ENCODE results near the gene KIAA0825. TPM values are rescaled to one million over a fixed set of nuclear protein-coding genes. Genes with fewer than 3 reads are reported as not detected.

Gene KIAA0825
- total RNA-seq, 6 experiments from 2014 or later, result 1.3 to 2.8 (median 1.7) TPM

GRCh38 chr5:94522117-94522516 is 96.3 kb downstream of the KIAA0825 start:
- Mint-ChIP-seq H3K27me3 (ENCODE audit: insufficient read depth) (no peaks in the 10 kb centered on the region), H3K27ac (no peak overlapping the region), H3K36me3 (ENCODE audit: low read depth) (no peaks in the 10 kb centered on the region), H3K4me3 (no peak overlapping the region), H3K9me3 (no peaks in the 10 kb centered on the region), H3K4me1 (ENCODE audit: low read depth) (peaks cover 9% of the 10 kb centered on the region)
- no peak for TF ChIP-seq CTCF (IDR thresholded peaks at IDR 0.05)
- DNase-seq, result no peak

GRCh38 chr5:94517490-94518488 is 100.6 kb downstream of the KIAA0825 start:
- H3K36me3 Mint-ChIP-seq (ENCODE audit: low read depth), result no peaks in the 10 kb centered on the region
- TF ChIP-seq CTCF (IDR thresholded peaks at IDR 0.05), result no peak
- DNase-seq, result no peak
- no peak overlapping the region for H3K4me3 Mint-ChIP-seq
- no peaks in the 10 kb centered on the region for H3K27me3 Mint-ChIP-seq (ENCODE audit: insufficient read depth)
- H3K4me1 Mint-ChIP-seq (ENCODE audit: low read depth), result peaks cover 9% of the 10 kb centered on the region
- H3K9me3 Mint-ChIP-seq, result no peaks in the 10 kb centered on the region
- no peak overlapping the region for H3K27ac Mint-ChIP-seq

DNA sequence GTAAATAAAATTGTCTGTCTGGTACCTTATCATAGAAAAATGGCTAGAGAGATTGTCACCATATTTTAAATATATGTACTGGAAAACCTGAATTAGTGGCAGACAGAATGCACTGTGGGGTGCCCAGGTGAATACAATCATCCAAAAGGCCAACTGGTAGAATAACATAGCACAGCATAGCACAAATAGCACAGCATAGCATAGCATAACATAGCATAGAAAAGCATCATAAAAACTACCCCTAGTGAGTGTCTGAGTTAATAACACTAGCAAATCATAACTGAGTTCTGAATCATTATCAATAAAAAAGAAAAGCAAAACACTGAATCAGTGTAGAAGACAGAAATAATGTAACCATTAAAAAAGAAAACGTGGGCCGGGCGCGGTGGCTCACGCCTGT is 102.3 kb downstream of the KIAA0825 start:
- Mint-ChIP-seq H3K4me1 (ENCODE audit: low read depth) (no peaks in the 10 kb centered on the region), H3K9me3 (no peaks in the 10 kb centered on the region), H3K4me3 (no peak overlapping the region), H3K36me3 (ENCODE audit: low read depth) (no peaks in the 10 kb centered on the region), H3K27me3 (ENCODE audit: insufficient read depth) (no peaks in the 10 kb centered on the region), H3K27ac (no peak overlapping the region)
- TF ChIP-seq CTCF (IDR thresholded peaks at IDR 0.05), result no peak
- no peak for DNase-seq

DNA sequence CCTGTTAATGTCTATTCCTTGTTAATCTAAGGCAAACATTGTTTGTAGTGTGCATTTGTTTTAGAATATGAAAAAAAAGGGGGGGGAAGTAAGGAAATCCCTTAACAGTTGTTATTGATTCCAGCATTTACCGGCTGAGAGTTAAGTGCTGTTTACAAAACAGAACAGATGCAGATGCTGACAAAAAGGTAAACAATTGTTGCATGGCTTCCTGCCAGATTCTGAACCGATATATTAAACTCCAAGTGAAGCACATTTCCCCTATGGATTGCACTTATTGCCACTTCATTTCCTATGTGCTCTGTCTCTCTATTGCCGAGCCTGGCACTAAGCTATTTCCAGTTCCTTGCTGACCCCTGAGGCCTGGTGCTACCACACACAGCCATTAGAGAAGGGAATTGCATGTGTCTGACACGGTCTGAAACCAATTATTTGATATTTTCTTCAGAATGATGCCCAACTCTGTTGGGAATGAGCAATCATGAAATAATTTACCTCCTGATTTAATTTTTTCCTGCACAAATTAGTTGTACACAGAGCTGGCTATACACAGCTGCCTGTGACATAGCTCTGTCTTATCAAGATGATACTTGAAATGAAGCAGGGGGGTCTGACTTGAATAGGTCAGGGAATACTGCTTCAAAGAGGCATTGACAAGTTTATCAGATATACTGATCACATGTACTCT is 109.8 kb downstream of the KIAA0825 start:
- DNase-seq, result no peak
- no peaks in the 10 kb centered on the region for H3K9me3 Mint-ChIP-seq
- no peak for TF ChIP-seq CTCF (IDR thresholded peaks at IDR 0.05)
- H3K4me3 Mint-ChIP-seq, result no peak overlapping the region
- no peaks in the 10 kb centered on the region for H3K27me3 Mint-ChIP-seq (ENCODE audit: insufficient read depth)
- H3K4me1 Mint-ChIP-seq (ENCODE audit: low read depth), result peaks cover 12% of the 10 kb centered on the region; the same call in 1 of the 2 replicates
- no peaks in the 10 kb centered on the region for H3K36me3 Mint-ChIP-seq (ENCODE audit: low read depth)
- no peak overlapping the region for H3K27ac Mint-ChIP-seq

DNA sequence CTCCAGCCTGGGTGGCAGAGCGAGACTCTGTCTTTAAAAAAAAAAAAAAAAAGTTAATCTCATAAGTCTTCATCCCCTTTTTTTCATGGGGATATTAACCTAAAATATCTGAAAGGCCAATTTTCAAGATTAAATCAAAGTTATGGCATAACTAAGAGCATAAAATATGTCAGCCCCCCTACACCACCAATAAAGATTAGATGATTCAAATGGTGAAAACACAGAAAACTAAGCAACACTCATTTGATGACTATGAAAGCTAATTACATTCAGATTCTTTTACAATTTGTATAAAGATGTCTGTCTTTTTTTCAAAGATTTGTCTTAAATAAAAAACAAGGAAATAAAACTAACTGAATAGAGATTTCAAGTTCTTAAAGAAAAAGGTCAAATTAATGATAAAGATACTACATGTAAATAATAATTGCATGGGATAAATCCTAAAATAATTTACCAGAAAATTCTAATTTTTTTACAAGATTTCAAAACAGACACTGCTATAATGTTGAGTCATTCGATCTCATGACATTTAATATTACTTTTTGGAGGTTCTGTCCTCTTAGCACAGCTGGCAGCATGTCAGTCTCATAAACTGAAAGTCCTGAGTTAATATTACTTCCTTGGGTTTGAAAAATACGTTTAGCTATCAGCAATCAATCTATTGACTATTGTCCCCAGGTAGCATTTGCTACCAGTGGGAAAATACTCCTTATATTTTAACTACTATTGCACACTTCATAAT is 112.9 kb downstream of the KIAA0825 start:
- H3K27ac Mint-ChIP-seq, result no peak overlapping the region
- no peaks in the 10 kb centered on the region for H3K9me3 Mint-ChIP-seq
- H3K27me3 Mint-ChIP-seq (ENCODE audit: insufficient read depth), result peaks cover 2% of the 10 kb centered on the region; the same call in 1 of the 2 replicates
- DNase-seq, result no peak
- no peak overlapping the region for H3K4me3 Mint-ChIP-seq
- no peak for TF ChIP-seq CTCF (IDR thresholded peaks at IDR 0.05)
- H3K36me3 Mint-ChIP-seq (ENCODE audit: low read depth), result no peaks in the 10 kb centered on the region
- H3K4me1 Mint-ChIP-seq (ENCODE audit: low read depth), result peaks cover 12% of the 10 kb centered on the region; the same call in 1 of the 2 replicates
